Astrocyte of the cerebellum (primary cell): ENCODE measurements around the gene CDH5.

Source experiments
- DNase-seq: peaks from one replicate; pipeline ENCODE4 v3.0.0-alpha.2; 2011; ENCODE audit warnings: low read depth
- H3K4me3 ChIP-seq: 2 replicates; pipeline ENCODE4 v1.5.1; 2011; ENCODE audit warnings: mild to moderate bottlenecking, low read depth, low read length, moderate library complexity
- CTCF ChIP-seq: IDR thresholded peaks from 2 replicates; pipeline ENCODE4 v1.5.1; 2012; ENCODE audit warnings: low read length, low read depth, moderate library complexity, mild to moderate bottlenecking; ENCODE audit errors: missing control alignments
- in situ Hi-C: cut with HindIII; loops from 2 replicates; pipeline ENCODE4 v1.10.0; 2017; ENCODE audit warnings: low sequenced_read_pairs

CDH5 gene

GRCh38 chr16:66412182-66412581, 45.7 kb downstream of the CDH5 start:
- DNase-seq, result no peak
- in situ Hi-C loops, result loop anchor here (25.0 kb wide), 1 partner anchor 175 kb away; the partner anchor contains the start of gene CMTM2
- no peak for TF ChIP-seq CTCF
- no peak overlapping the region for H3K4me3 ChIP-seq

GRCh38 chr16:66414891-66415290, 48.4 kb downstream of the CDH5 start:
- no peak overlapping the region for H3K4me3 ChIP-seq
- no peak for DNase-seq
- no peak for TF ChIP-seq CTCF
- in situ Hi-C loops, result loop anchor here (5.0 to 25.0 kb wide), 4 partner anchors 47 to 172 kb away; partner anchors contain the start of gene CMTM2

GRCh38 chr16:66416136-66416535, 49.6 kb downstream of the CDH5 start:
- in situ Hi-C loops, result loop anchor here (5.0 to 25.0 kb wide), 4 partner anchors 46 to 171 kb away; partner anchors contain the start of gene CMTM2
- H3K4me3 ChIP-seq, result no peak overlapping the region
- TF ChIP-seq CTCF, result no peak
- DNase-seq, result no peak

GRCh38 chr16:66416939-66417700, 50.6 kb downstream of the CDH5 start:
- in situ Hi-C loops, result loop anchor here (5.0 to 25.0 kb wide), 4 partner anchors 45 to 170 kb away; partner anchors contain the start of gene CMTM2
- no peak for TF ChIP-seq CTCF
- DNase-seq, result no peak
- no peak overlapping the region for H3K4me3 ChIP-seq

GRCh38 chr16:66418165-66418962, 51.9 kb downstream of the CDH5 start:
- DNase-seq, result no peak
- TF ChIP-seq CTCF, result no peak
- H3K4me3 ChIP-seq, result no peak overlapping the region
- in situ Hi-C loops, result loop anchor here (5.0 to 25.0 kb wide), 4 partner anchors 44 to 169 kb away; partner anchors contain the start of gene CMTM2

- DNase-seq, result no peak
- peak; percentile 19 for TF ChIP-seq CTCF
- no peak overlapping the region for H3K4me3 ChIP-seq
- in situ Hi-C loops, result loop anchor here (5.0 to 25.0 kb wide), 4 partner anchors 43 to 168 kb away; partner anchors contain the start of gene CMTM2
Observed at GRCh38 chr16:66419527-66419926, 53.0 kb downstream of the CDH5 start.
